ENCODE results near the gene ABCG1.

ABCG1 gene

GRCh38 chr21:42265231-42265812 is 46.4 kb downstream of the ABCG1 start:
- no peak overlapping the region for H3K27ac ChIP-seq
- H2AFZ ChIP-seq: no peak overlapping the region
- H3K4me3 ChIP-seq (ENCODE audit: low read depth, low read length): no peak overlapping the region
- TF ChIP-seq CTCF (IDR thresholded peaks at IDR 0.05): no peak
- peaks cover 3% of the 10 kb centered on the region for H3K4me1 ChIP-seq
- no peaks in the 10 kb centered on the region for H3K9me3 ChIP-seq (ENCODE audit: control insufficient read depth, low read length)
- H3K9ac ChIP-seq: no peak overlapping the region
- H3K27me3 ChIP-seq (ENCODE audit: control insufficient read depth, insufficient read depth, low read length): no peaks in the 10 kb centered on the region
- H3K36me3 ChIP-seq (ENCODE audit: control insufficient read depth, insufficient read depth, low read length): no peaks in the 10 kb centered on the region
- no peak overlapping the region for H3K4me2 ChIP-seq (ENCODE audit: low read length)
- H3K79me2 ChIP-seq: peaks cover 5% of the 10 kb centered on the region

- Histone ChIP-seq H3K9me3 (ENCODE audit: control insufficient read depth, low read length) (no peaks in the 10 kb centered on the region), H3K4me2 (ENCODE audit: low read length) (no peak overlapping the region), H2AFZ (no peak overlapping the region), H3K79me2 (peaks cover 5% of the 10 kb centered on the region), H3K27me3 (ENCODE audit: control insufficient read depth, insufficient read depth, low read length) (no peaks in the 10 kb centered on the region), H3K4me1 (peaks cover 3% of the 10 kb centered on the region), H3K9ac (no peak overlapping the region), H3K27ac (no peak overlapping the region), H3K4me3 (ENCODE audit: low read depth, low read length) (no peak overlapping the region), H3K36me3 (ENCODE audit: control insufficient read depth, insufficient read depth, low read length) (no peaks in the 10 kb centered on the region)
- no peak for TF ChIP-seq CTCF (IDR thresholded peaks at IDR 0.05)
These were observed 48.1 kb downstream of the ABCG1 start for GRCh38 chr21:42266971-42267556.

GRCh38 chr21:42269386-42269785 is 50.4 kb downstream of the ABCG1 start:
- Histone ChIP-seq H3K27me3 (ENCODE audit: control insufficient read depth, insufficient read depth, low read length) (no peaks in the 10 kb centered on the region), H3K4me1 (peaks cover under 1% of the 10 kb centered on the region), H3K27ac (no peak overlapping the region)

GRCh38 chr21:42271065-42271464 is 52.1 kb downstream of the ABCG1 start:
- Histone ChIP-seq H3K9me3 (ENCODE audit: control insufficient read depth, low read length) (no peaks in the 10 kb centered on the region), H3K27me3 (ENCODE audit: control insufficient read depth, insufficient read depth, low read length) (no peaks in the 10 kb centered on the region), H3K9ac (no peak overlapping the region), H3K36me3 (ENCODE audit: control insufficient read depth, insufficient read depth, low read length) (no peaks in the 10 kb centered on the region), H3K4me2 (ENCODE audit: low read length) (no peak overlapping the region), H3K4me3 (ENCODE audit: low read depth, low read length) (no peak overlapping the region), H3K79me2 (no peaks in the 10 kb centered on the region), H3K4me1 (no peaks in the 10 kb centered on the region), H2AFZ (no peak overlapping the region), H3K27ac (no peak overlapping the region)
- no peak for TF ChIP-seq CTCF (IDR thresholded peaks at IDR 0.05)

More at GRCh38 chr21:42269386-42269785, 50.4 kb downstream of the ABCG1 start:
- Histone ChIP-seq H3K9me3 (ENCODE audit: control insufficient read depth, low read length) (no peaks in the 10 kb centered on the region), H3K4me3 (ENCODE audit: low read depth, low read length) (no peak overlapping the region), H3K9ac (no peak overlapping the region), H3K36me3 (ENCODE audit: control insufficient read depth, insufficient read depth, low read length) (no peaks in the 10 kb centered on the region), H2AFZ (no peak overlapping the region), H3K79me2 (no peaks in the 10 kb centered on the region), H3K4me2 (ENCODE audit: low read length) (no peak overlapping the region)
- no peak for TF ChIP-seq CTCF (IDR thresholded peaks at IDR 0.05)

All from parathyroid adenoma (tissue), 2 donors.